ENCODE results near the gene ELK3. TPM values are rescaled to one million over a fixed set of nuclear protein-coding genes. Genes with fewer than 3 reads are reported as not detected.

ELK3 gene
- total and polyA plus RNA-seq, 10 donors, result 14.5 to 92.7 (median 52.9) TPM

DNA sequence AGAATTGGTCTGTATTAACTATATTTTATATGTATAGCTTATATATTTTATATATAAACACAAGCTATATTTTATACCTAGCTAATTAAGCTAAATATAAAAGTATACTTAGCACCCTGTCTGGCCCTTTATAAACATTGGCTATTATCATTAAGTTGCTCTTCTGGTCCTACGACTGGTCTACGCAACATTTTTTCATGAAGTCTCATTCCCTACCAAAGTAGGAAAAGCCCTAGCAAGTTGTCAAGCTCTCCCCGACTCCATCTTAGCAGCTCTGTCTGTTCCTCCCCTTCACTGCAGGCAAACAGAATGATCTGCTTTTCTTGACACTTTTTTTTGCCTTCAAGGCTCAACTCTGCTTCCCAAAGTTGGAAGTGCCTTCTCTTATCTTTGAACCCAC, 36.7 kb upstream of the ELK3 start:
- DNase-seq, result no peak
- no peak overlapping the region for H3K27ac ChIP-seq
- no peak for TF ChIP-seq POLR2A (IDR thresholded peaks at IDR 0.05)
- TF ChIP-seq CTCF (IDR thresholded peaks at IDR 0.05 in 8 of 11, conservative IDR thresholded peaks at IDR 0.05 in 3 of 11), result no peak
- TF ChIP-seq POLR2AphosphoS5 (IDR thresholded peaks at IDR 0.05), result no peak
- no peak overlapping the region for H3K4me3 ChIP-seq
- H3K36me3 ChIP-seq, result no peaks in the 10 kb centered on the region
- H3K9me3 ChIP-seq, result no peaks in the 10 kb centered on the region
- WGBS, 5 donors, result 92 to 94% (median 93%) methylated on average over 3 of the region's 3 CpGs
- H3K27me3 ChIP-seq (replicated peaks in 1 of 7), result no peaks in the 10 kb centered on the region
- intact Hi-C loops (cut with DNase I; ENCODE audit: low total_unique reads), result no loop called here
- H3K4me1 ChIP-seq, result no peaks in the 10 kb centered on the region

GRCh38 chr12:96164951-96165811, 29.0 kb upstream of the ELK3 start:
- Histone ChIP-seq H3K27ac (peak overlapping the region in 6 of 8 donors; percentile 61 to 88 (median 80)), H3K4me1 (peaks cover 0 to 22% (median 12%) of the 10 kb centered on the region in 6 donors), H3K36me3 (no peaks in the 10 kb centered on the region), H3K4me3 (no peak overlapping the region), H3K27me3 (replicated peaks in 1 of 7) (no peaks in the 10 kb centered on the region), H3K9me3 (no peaks in the 10 kb centered on the region)
- intact Hi-C loops (cut with DNase I; ENCODE audit: low total_unique reads), result no loop called here
- WGBS, 5 donors, result 69 to 85% (median 76%) methylated on average over 14 of the region's 14 CpGs
- TF ChIP-seq POLR2AphosphoS5 (IDR thresholded peaks at IDR 0.05) (peak in 1 of 3 donors; percentile 53), CTCF (IDR thresholded peaks at IDR 0.05 in 8 of 11, conservative IDR thresholded peaks at IDR 0.05 in 3 of 11) (no peak)
- DNase-seq, result peak; percentile 76

- H3K4me3 ChIP-seq, result no peak overlapping the region
- no peaks in the 10 kb centered on the region for H3K36me3 ChIP-seq
- intact Hi-C loops (cut with DNase I; ENCODE audit: low total_unique reads), result no loop called here
- no peaks in the 10 kb centered on the region for H3K9me3 ChIP-seq
- H3K27me3 ChIP-seq (replicated peaks in 1 of 7), result no peaks in the 10 kb centered on the region
- peak overlapping the region in 6 of 8 donors; percentile 61 to 88 (median 80) for H3K27ac ChIP-seq
- WGBS, 5 donors, result 78 to 90% (median 83%) methylated on average over 2 of the region's 2 CpGs
- TF ChIP-seq POLR2AphosphoS5 (IDR thresholded peaks at IDR 0.05), result no peak
- H3K4me1 ChIP-seq, result peaks cover 3 to 30% (median 19%) of the 10 kb centered on the region in 6 donors
- no peak for DNase-seq
These were observed 27.4 kb upstream of the ELK3 start for GRCh38 chr12:96166765-96167164.

GRCh38 chr12:96167492-96167891, 26.7 kb upstream of the ELK3 start:
- intact Hi-C loops (cut with DNase I; ENCODE audit: low total_unique reads), result no loop called here
- no peaks in the 10 kb centered on the region for H3K27me3 ChIP-seq (replicated peaks in 1 of 7)
- H3K36me3 ChIP-seq, result no peaks in the 10 kb centered on the region
- no peak overlapping the region for H3K4me3 ChIP-seq
- TF ChIP-seq POLR2AphosphoS5 (IDR thresholded peaks at IDR 0.05) (no peak), CTCF (IDR thresholded peaks at IDR 0.05 in 8 of 11, conservative IDR thresholded peaks at IDR 0.05 in 3 of 11) (no peak), POLR2A (IDR thresholded peaks at IDR 0.05) (no peak)
- 71 to 90% (median 83%) methylated on average over 1 of the region's 1 CpG for WGBS, 5 donors
- no peaks in the 10 kb centered on the region for H3K9me3 ChIP-seq
- H3K4me1 ChIP-seq, result peaks cover 3 to 30% (median 19%) of the 10 kb centered on the region in 6 donors
- no peak for DNase-seq
- H3K27ac ChIP-seq, result peak overlapping the region in 6 of 8 donors; percentile 13 to 88 (median 80)

Data from spleen (tissue), 11 donors.